Measurements from ENCODE around the gene FKBP1B.

Gene FKBP1B

DNA sequence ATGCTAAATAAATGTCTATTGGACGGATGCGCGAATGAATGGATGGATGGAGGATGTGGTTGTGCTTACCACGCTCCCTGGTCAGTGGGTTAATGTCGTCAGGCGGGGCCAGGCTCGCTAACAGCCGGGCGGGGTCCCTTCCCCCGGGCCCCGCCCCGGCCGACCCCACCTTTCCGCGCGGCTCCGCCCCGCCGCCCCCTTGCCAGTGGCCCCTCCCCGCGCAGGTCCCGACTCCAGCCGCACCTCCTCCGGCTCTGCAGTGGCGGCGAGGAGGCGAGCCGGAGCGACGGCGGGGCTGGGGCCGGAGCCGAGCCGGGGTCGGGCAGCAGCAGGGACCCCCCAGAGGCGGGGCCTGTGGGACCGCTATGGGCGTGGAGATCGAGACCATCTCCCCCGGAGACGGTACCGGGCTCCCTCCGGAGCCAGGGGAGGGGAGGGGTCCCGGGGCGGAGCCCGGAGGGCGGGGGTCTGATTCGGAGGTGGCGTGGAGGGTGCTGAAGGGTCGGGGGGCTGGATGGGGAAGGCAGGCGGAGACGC lies at the start of gene FKBP1B:
Gene FKBP1B (plus strand): TSS at position 257 of the 537 bp plus-strand sequence. CDS start 109 bp downstream, at position 366.
- TF ChIP-seq TAF1 (IDR thresholded peaks at IDR 0.05; ENCODE audit: low read depth) (peak; percentile 74), YY1 (IDR thresholded peaks at IDR 0.05; ENCODE audit: low read depth) (0 out of 2 replicates have a peak, but pooled peaks have one; percentile 21), CREB1 (IDR thresholded peaks at IDR 0.05; ENCODE audit: low read depth) (no peak)

GRCh38 chr2:24007693-24008092 lies 41.8 kb upstream of the FKBP1B start:
- TF ChIP-seq, protein P1, sequence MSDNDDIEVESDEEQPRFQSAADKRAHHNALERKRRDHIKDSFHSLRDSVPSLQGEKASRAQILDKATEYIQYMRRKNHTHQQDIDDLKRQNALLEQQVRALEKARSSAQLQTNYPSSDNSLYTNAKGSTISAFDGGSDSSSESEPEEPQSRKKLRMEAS (IDR thresholded peaks at IDR 0.05): no peak
- TF ChIP-seq EP300 (IDR thresholded peaks at IDR 0.05; ENCODE audit: borderline replicate concordance) (no peak), FOXM1 (IDR thresholded peaks at IDR 0.05; ENCODE audit: borderline replicate concordance, low read depth) (no peak), REST (IDR thresholded peaks at IDR 0.05; ENCODE audit: low read depth) (no peak), TEAD4 (IDR thresholded peaks at IDR 0.05) (no peak), CREB1 (IDR thresholded peaks at IDR 0.05; ENCODE audit: low read depth) (no peak), NFIC (IDR thresholded peaks at IDR 0.05) (no peak), TAF1 (IDR thresholded peaks at IDR 0.05; ENCODE audit: low read depth) (no peak), ZBTB7A (IDR thresholded peaks at IDR 0.05; ENCODE audit: low read depth) (no peak), RAD21 (IDR thresholded peaks at IDR 0.05; ENCODE audit: low read depth) (no peak), EGR1 (IDR thresholded peaks at IDR 0.05) (no peak), TCF12 (IDR thresholded peaks at IDR 0.05; ENCODE audit: low read depth) (no peak), YY1 (IDR thresholded peaks at IDR 0.05; ENCODE audit: low read depth) (no peak)
- TF ChIP-seq, protein P2, sequence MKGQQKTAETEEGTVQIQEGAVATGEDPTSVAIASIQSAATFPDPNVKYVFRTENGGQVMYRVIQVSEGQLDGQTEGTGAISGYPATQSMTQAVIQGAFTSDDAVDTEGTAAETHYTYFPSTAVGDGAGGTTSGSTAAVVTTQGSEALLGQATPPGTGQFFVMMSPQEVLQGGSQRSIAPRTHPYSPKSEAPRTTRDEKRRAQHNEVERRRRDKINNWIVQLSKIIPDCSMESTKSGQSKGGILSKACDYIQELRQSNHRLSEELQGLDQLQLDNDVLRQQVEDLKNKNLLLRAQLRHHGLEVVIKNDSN (IDR thresholded peaks at IDR 0.05): no peak

DNA sequence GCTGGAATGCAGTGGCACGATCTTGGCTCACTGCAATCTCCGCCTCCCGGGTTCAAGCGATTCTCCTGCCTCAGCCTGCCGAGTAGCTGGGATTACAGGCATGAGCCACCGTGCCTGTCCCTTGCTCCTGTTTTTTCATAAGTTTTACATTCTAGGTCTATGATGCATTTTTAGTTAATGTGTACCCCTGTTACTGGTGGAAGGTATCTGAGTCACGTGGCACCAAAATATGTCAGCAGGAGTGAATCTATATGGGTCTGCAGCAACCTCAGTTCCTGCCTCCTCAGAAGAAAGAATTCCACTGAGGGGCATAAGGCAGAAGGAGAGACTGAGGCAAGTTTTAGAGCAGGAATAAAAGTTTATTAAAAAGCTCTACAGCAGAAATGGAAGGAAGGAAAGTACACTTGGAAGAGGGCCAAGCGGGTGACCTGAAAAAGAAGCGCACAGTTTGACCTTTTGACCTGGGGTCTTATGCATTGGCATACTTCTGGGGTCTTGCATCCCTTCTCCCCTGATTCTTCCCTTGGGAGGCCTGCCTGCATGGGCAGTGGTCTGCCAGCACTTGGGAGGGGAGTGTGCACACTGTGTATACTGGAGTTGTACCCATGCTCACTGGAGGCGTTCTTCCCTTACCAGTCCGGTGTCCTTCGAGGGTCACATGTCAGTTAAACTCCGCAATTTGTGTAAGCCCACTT lies 40.7 kb upstream of the FKBP1B start:
- TF ChIP-seq FOXM1 (IDR thresholded peaks at IDR 0.05; ENCODE audit: borderline replicate concordance, low read depth): no peak
- TF ChIP-seq NFIC (IDR thresholded peaks at IDR 0.05): no peak
- no peak for TF ChIP-seq CREB1 (IDR thresholded peaks at IDR 0.05; ENCODE audit: low read depth)
- TF ChIP-seq EP300 (IDR thresholded peaks at IDR 0.05; ENCODE audit: borderline replicate concordance): no peak
- TF ChIP-seq, protein P1 (IDR thresholded peaks at IDR 0.05): no peak
- TF ChIP-seq REST (IDR thresholded peaks at IDR 0.05; ENCODE audit: low read depth): no peak
- no peak for TF ChIP-seq TEAD4 (IDR thresholded peaks at IDR 0.05)
- TF ChIP-seq, protein P2 (IDR thresholded peaks at IDR 0.05): no peak
- TF ChIP-seq EGR1 (IDR thresholded peaks at IDR 0.05): no peak
- TF ChIP-seq TCF12 (IDR thresholded peaks at IDR 0.05; ENCODE audit: low read depth): no peak
- TF ChIP-seq ZBTB7A (IDR thresholded peaks at IDR 0.05; ENCODE audit: low read depth): no peak
- no peak for TF ChIP-seq TAF1 (IDR thresholded peaks at IDR 0.05; ENCODE audit: low read depth)
- no peak for TF ChIP-seq CEBPB (IDR thresholded peaks at IDR 0.05)
- no peak for TF ChIP-seq RAD21 (IDR thresholded peaks at IDR 0.05; ENCODE audit: low read depth)
- no peak for TF ChIP-seq YY1 (IDR thresholded peaks at IDR 0.05; ENCODE audit: low read depth)

- TF ChIP-seq FOXM1 (IDR thresholded peaks at IDR 0.05; ENCODE audit: borderline replicate concordance, low read depth): no peak
- TF ChIP-seq, protein P1 (IDR thresholded peaks at IDR 0.05): no peak
- TF ChIP-seq EP300 (IDR thresholded peaks at IDR 0.05; ENCODE audit: borderline replicate concordance): no peak
- no peak for TF ChIP-seq TEAD4 (IDR thresholded peaks at IDR 0.05)
- no peak for TF ChIP-seq NFIC (IDR thresholded peaks at IDR 0.05)
- TF ChIP-seq, protein P2 (IDR thresholded peaks at IDR 0.05): no peak
- no peak for TF ChIP-seq EGR1 (IDR thresholded peaks at IDR 0.05)
- no peak for TF ChIP-seq RAD21 (IDR thresholded peaks at IDR 0.05; ENCODE audit: low read depth)
- TF ChIP-seq TAF1 (IDR thresholded peaks at IDR 0.05; ENCODE audit: low read depth): no peak
- no peak for TF ChIP-seq ZBTB7A (IDR thresholded peaks at IDR 0.05; ENCODE audit: low read depth)
- no peak for TF ChIP-seq TCF12 (IDR thresholded peaks at IDR 0.05; ENCODE audit: low read depth)
- TF ChIP-seq REST (IDR thresholded peaks at IDR 0.05; ENCODE audit: low read depth): no peak
- no peak for TF ChIP-seq YY1 (IDR thresholded peaks at IDR 0.05; ENCODE audit: low read depth)
- no peak for TF ChIP-seq CEBPB (IDR thresholded peaks at IDR 0.05)
- TF ChIP-seq CREB1 (IDR thresholded peaks at IDR 0.05; ENCODE audit: low read depth): no peak
Observed at GRCh38 chr2:24009367-24009679, 40.2 kb upstream of the FKBP1B start.

Data from Ishikawa (cell line).